Esophagus squamous epithelium (tissue), 4 donors: ENCODE results near the gene KREMEN1.

ENCODE experiments used
- POLR2A ChIP-seq, 4 donors: fragments of 450-650 bp; IDR thresholded peaks; one replicate each; pipeline ENCODE4 v1.6.1; 2017; ENCODE audit warnings: antibody characterized with exemption in 4 of 4, mild to moderate bottlenecking in 4 of 4, moderate library complexity in 3 of 4
- TF ChIP-seq, protein P1 (sequence below), 6 experiments: fragments of 450-650 bp in 4 of 6; fragments of 200-600 bp in 2 of 6; sonication (generic) in 2 of 6; IDR thresholded peaks; one replicate each; pipeline ENCODE4 v1.5.1; 2016 to 2019; ENCODE audit warnings: antibody characterized with exemption in 6 of 6, mild to moderate bottlenecking in 4 of 6, moderate library complexity in 4 of 6

GRCh38 chr22:29163808-29164207 lies 91.0 kb downstream of the KREMEN1 start:
- TF ChIP-seq, protein P1, sequence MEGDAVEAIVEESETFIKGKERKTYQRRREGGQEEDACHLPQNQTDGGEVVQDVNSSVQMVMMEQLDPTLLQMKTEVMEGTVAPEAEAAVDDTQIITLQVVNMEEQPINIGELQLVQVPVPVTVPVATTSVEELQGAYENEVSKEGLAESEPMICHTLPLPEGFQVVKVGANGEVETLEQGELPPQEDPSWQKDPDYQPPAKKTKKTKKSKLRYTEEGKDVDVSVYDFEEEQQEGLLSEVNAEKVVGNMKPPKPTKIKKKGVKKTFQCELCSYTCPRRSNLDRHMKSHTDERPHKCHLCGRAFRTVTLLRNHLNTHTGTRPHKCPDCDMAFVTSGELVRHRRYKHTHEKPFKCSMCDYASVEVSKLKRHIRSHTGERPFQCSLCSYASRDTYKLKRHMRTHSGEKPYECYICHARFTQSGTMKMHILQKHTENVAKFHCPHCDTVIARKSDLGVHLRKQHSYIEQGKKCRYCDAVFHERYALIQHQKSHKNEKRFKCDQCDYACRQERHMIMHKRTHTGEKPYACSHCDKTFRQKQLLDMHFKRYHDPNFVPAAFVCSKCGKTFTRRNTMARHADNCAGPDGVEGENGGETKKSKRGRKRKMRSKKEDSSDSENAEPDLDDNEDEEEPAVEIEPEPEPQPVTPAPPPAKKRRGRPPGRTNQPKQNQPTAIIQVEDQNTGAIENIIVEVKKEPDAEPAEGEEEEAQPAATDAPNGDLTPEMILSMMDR (IDR thresholded peaks at IDR 0.05) = no peak
- TF ChIP-seq POLR2A (IDR thresholded peaks at IDR 0.05) = no peak
